PC-3 (cell line): ENCODE results near the gene CROCC. TPM values are rescaled to one million over a fixed set of nuclear protein-coding genes. Genes with fewer than 3 reads are reported as not detected.
A peak's percentile ranks its signal among the peaks of the same experiment; 100 is the strongest.

Experiments
- ATAC-seq: fragments of 200-7000 bp; cut with Tn5 transposase; 2 replicates; pipeline ENCODE4 v1.9.1; 2020; ENCODE audit warnings: mild to moderate bottlenecking, moderate library complexity
- BruUV-seq: library from RNA; stranded (reverse); fragments of 400-500 nt; replicated peaks from 2 replicates; lab custom pipeline; 2021; lab: Mats Ljungman, UMichigan
- CTCF ChIA-PET: fragments of 300-600 bp; sonication (Branson Sonifier 250); formaldehyde crosslinking; loops from one replicate; lab custom pipeline; 2022; ENCODE audit warnings: antibody characterized with exemption; lab: Charles Lee
- POLR2A ChIA-PET: fragments of 300-600 bp; sonication (Branson Sonifier 250); formaldehyde crosslinking; loops from one replicate; lab custom pipeline; 2022; ENCODE audit warnings: antibody characterized with exemption; ENCODE audit not compliant: unreplicated experiment; lab: Charles Lee
- DNase-seq: peaks from one replicate; pipeline ENCODE4 v3.0.0-alpha.2; 2015
- H2AFZ ChIP-seq: fragments of 300-600 bp; sonication (generic); 2 replicates; pipeline ENCODE4 v1.6.0; 2016; ENCODE audit warnings: antibody characterized with exemption, low read length
- H3F3A ChIP-seq: fragments of 300-600 bp; sonication (generic); one replicate; pipeline ENCODE4 v1.6.0; 2017; ENCODE audit warnings: antibody characterized with exemption, low read length, control low read depth, mild to moderate bottlenecking; ENCODE audit not compliant: unreplicated experiment
- H3K27ac ChIP-seq: fragments of 300-600 bp; sonication (generic); 2 replicates; pipeline ENCODE4 v1.5.1; 2016; ENCODE audit warnings: mild to moderate bottlenecking, low read length
- H3K27me3 ChIP-seq: fragments of 300-600 bp; sonication (generic); 2 replicates; pipeline ENCODE4 v1.6.1; 2016; ENCODE audit warnings: low read length, mixed read lengths
- H3K36me3 ChIP-seq: fragments of 300-600 bp; sonication (generic); 2 replicates; pipeline ENCODE4 v1.6.1; 2016; ENCODE audit warnings: low read depth, mixed run types, low read length, mixed read lengths
- H3K4me1 ChIP-seq: fragments of 300-600 bp; sonication (generic); 2 replicates; pipeline ENCODE4 v1.5.1; 2016; ENCODE audit warnings: low read length; ENCODE audit not compliant: insufficient read depth
- H3K4me2 ChIP-seq: fragments of 300-600 bp; sonication (generic); 2 replicates; pipeline ENCODE4 v1.6.0; 2016; ENCODE audit warnings: low read length
- H3K4me3 ChIP-seq: fragments of 300-600 bp; sonication (generic); 2 replicates; pipeline ENCODE4 v1.5.1; 2016; ENCODE audit warnings: mild to moderate bottlenecking, low read length, mixed read lengths
- H3K79me2 ChIP-seq: fragments of 300-600 bp; sonication (generic); 2 replicates; pipeline ENCODE4 v1.6.1; 2017; ENCODE audit warnings: low read length, mixed read lengths
- H3K9ac ChIP-seq: fragments of 300-600 bp; sonication (generic); 2 replicates; pipeline ENCODE4 v1.6.0; 2016; ENCODE audit warnings: mild to moderate bottlenecking, low read length
- H3K9me2 ChIP-seq: fragments of 300-600 bp; sonication (generic); replicated peaks from 2 replicates; pipeline ENCODE4 v1.6.1; 2016; ENCODE audit warnings: mixed run types, low read length, mixed read lengths
- H3K9me3 ChIP-seq: fragments of 300-600 bp; sonication (generic); 2 replicates; pipeline ENCODE4 v1.6.1; 2016; ENCODE audit warnings: low read length, mixed read lengths
- H4K20me1 ChIP-seq: fragments of 300-600 bp; sonication (generic); 2 replicates; pipeline ENCODE4 v1.6.1; 2016; ENCODE audit warnings: low read length, mixed read lengths
- CTCF ChIP-seq: fragments of 300-600 bp; sonication (generic); conservative IDR thresholded peaks from 2 replicates; pipeline ENCODE4 v1.5.1; 2017; ENCODE audit warnings: antibody characterized with exemption, low read depth, mild to moderate bottlenecking, low read length
- EZH2 ChIP-seq: fragments of 300-600 bp; sonication (generic); IDR thresholded peaks from one replicate; pipeline ENCODE4 v1.6.1; 2017; ENCODE audit warnings: antibody characterized with exemption, mild to moderate bottlenecking, low read length; ENCODE audit not compliant: unreplicated experiment
- EZH2phosphoT487 ChIP-seq: fragments of 300-600 bp; sonication (generic); IDR thresholded peaks from 2 replicates; pipeline ENCODE4 v1.6.1; 2018; ENCODE audit warnings: mild to moderate bottlenecking, antibody characterized with exemption, low read length, borderline replicate concordance
- intact Hi-C: fragments of 100-400 bp; cut with micrococcal nuclease; formaldehyde crosslinking; loops from 2 replicates; pipeline ENCODE4 v1.9.0; 2023
- total RNA-seq: library from RNA; depleted of rRNA; stranded (reverse); fragments of >200 nt; gene quantifications from 2 replicates; pipeline ENCODE4 v1.2.3, GENCODE V29; 2014

Gene CROCC
- total RNA-seq, 1 experiment from 2014 or later, result 24.6 TPM

DNA sequence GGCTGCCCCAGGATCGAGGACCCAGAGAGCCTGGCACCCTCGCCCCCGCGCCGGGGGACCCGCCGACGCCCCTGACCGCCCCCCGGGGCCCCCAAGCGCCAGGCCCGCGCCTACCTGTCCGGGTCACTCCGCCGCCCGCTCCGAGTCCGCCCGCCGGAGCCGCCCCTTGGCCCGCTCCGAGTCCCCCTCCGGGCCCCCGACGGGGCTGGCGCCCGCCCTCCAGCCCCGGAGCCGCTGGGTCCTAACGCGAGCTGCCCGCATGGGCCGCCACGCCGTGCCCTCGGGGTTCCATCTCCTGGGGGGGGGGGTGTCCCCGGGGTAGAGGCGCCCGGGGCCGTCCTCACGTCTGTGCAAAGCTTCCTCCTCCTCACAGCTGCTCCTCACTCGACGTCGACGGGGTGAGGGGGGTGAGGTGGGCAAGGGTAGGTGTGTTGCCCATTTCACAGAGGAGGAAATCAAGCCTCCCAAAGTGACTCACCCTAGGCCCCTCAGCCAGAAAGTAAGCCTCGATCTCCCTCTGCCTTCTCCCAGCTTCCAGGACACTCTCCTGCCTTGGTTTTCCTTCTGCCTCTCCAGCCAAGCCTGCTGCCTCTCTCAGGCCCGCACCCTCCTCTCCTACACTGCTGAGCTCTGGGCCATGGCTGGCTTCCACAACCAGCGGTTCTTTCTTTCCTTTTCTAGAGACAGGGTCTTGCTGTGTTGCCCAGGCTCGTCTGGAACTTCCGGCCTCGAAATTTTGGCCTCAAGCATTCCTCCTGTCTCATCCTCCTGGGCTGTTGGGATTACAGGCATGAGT is 58.9 kb downstream of the CROCC start, which contains the start of gene MFAP2:
Gene MFAP2 (minus strand): TSS at position 148 of the 796 bp plus-strand sequence. CDS start 2,347 bp downstream, outside the sequence.
- POLR2A ChIA-PET, result no interaction called here
- Histone ChIP-seq H3K4me3 (no peak within 1 kb of the TSS), H3F3A (no peaks in the 10 kb centered on the region), H3K27me3 (no peaks in the 10 kb centered on the region), H3K4me1 (peaks cover 45% of the 10 kb centered on the region), H2AFZ (peak within 1 kb of the TSS; percentile 13; the same call in 1 of the 2 replicates), H3K36me3 (no peaks in the 10 kb centered on the region), H3K27ac (peak within 1 kb of the TSS; percentile 93), H3K4me2 (peak within 1 kb of the TSS; percentile 61), H3K79me2 (no peaks in the 10 kb centered on the region), H3K9me2 (no peaks in the 10 kb centered on the region), H3K9me3 (no peaks in the 10 kb centered on the region), H3K9ac (peak within 1 kb of the TSS; percentile 70), H4K20me1 (no peaks in the 10 kb centered on the region)
- no TSS peak for BruUV-seq
- DNase-seq (no peak), ATAC-seq (peak; percentile 3; the same call in 1 of the 2 replicates)
- intact Hi-C loops, result no loop called here
- TF ChIP-seq EZH2phosphoT487, result no peak
- CTCF ChIA-PET, result no interaction called here

- Histone ChIP-seq H3K4me3 (no peak overlapping the region), H3K9me3 (no peaks in the 10 kb centered on the region), H3K4me2 (peak overlapping the region; percentile 61), H3K27ac (peak overlapping the region; percentile 93), H3K9me2 (no peaks in the 10 kb centered on the region), H2AFZ (peak overlapping the region; percentile 13; the same call in 1 of the 2 replicates), H3K27me3 (no peaks in the 10 kb centered on the region), H3K4me1 (peaks cover 45% of the 10 kb centered on the region), H3K9ac (peak overlapping the region; percentile 70), H4K20me1 (no peaks in the 10 kb centered on the region), H3F3A (no peaks in the 10 kb centered on the region), H3K36me3 (no peaks in the 10 kb centered on the region), H3K79me2 (no peaks in the 10 kb centered on the region)
- CTCF ChIA-PET, result no interaction called here
- BruUV-seq, result no TSS peak
- intact Hi-C loops, result no loop called here
- DNase-seq (peak; percentile 93), ATAC-seq (peak; percentile 73)
- TF ChIP-seq EZH2phosphoT487 (no peak), EZH2 (no peak), CTCF (no peak)
- POLR2A ChIA-PET, result interaction anchor here (0.6 kb wide), 1 partner anchor 415 kb away, joined by 11 read pairs; no protein-coding TSS in a partner anchor
Observed at GRCh38 chr1:16981269-16981849, 59.6 kb downstream of the CROCC start.

- POLR2A ChIA-PET, result no interaction called here
- H4K20me1 ChIP-seq, result no peaks in the 10 kb centered on the region
- H3K27me3 ChIP-seq, result no peaks in the 10 kb centered on the region
- H3K9me2 ChIP-seq, result no peaks in the 10 kb centered on the region
- H3K4me2 ChIP-seq, result no peak overlapping the region
- H3K36me3 ChIP-seq, result no peaks in the 10 kb centered on the region
- DNase-seq (no peak), ATAC-seq (no peak)
- H3K79me2 ChIP-seq, result no peaks in the 10 kb centered on the region
- no peak overlapping the region for H2AFZ ChIP-seq
- CTCF ChIA-PET, result no interaction called here
- no peak for TF ChIP-seq EZH2
- no peak for TF ChIP-seq EZH2phosphoT487
- TF ChIP-seq CTCF, result no peak
- no peaks in the 10 kb centered on the region for H3K9me3 ChIP-seq
- H3K27ac ChIP-seq, result no peak overlapping the region
- H3F3A ChIP-seq, result no peaks in the 10 kb centered on the region
- H3K4me3 ChIP-seq, result no peak overlapping the region
- H3K4me1 ChIP-seq, result peaks cover 45% of the 10 kb centered on the region
- no TSS peak for BruUV-seq
- intact Hi-C loops, result no loop called here
- H3K9ac ChIP-seq, result no peak overlapping the region
Observed at GRCh38 chr1:16982902-16983301, 61.2 kb downstream of the CROCC start.
